HepG2 (cell line): ENCODE measurements around the gene GTF2H4. TPM values are rescaled to one million over a fixed set of nuclear protein-coding genes. Genes with fewer than 3 reads are reported as not detected.

Source experiments
- BORCS8-MEF2B ChIP-seq: sonication (generic); formaldehyde crosslinking; IDR thresholded peaks from 2 replicates; pipeline ENCODE4 v1.8.0; 2022; ENCODE audit warnings: mild to moderate bottlenecking, missing genetic modification reagents
- CCAR2 ChIP-seq: fragments of 200-400 bp; formaldehyde crosslinking; optimal IDR thresholded peaks from 2 replicates; pipeline ENCODE3; 2018; ENCODE audit warnings: low read depth, mild to moderate bottlenecking, low read length, moderate library complexity
- CCDC6 ChIP-seq: sonication (generic); formaldehyde crosslinking; IDR thresholded peaks from 2 replicates; pipeline ENCODE4 v1.8.1; 2022; ENCODE audit warnings: mild to moderate bottlenecking, missing genetic modification reagents, moderate library complexity
- KLF12 ChIP-seq: sonication (generic); formaldehyde crosslinking; IDR thresholded peaks from 2 replicates; pipeline ENCODE4 v1.4.0; 2020; ENCODE audit warnings: missing genetic modification reagents, borderline replicate concordance
- MBNL3 ChIP-seq: fragments of 250-450 bp; sonication (Bioruptor Pico); conservative IDR thresholded peaks from 2 replicates; pipeline ENCODE4 v1.8.0; 2022; ENCODE audit warnings: mild to moderate bottlenecking, inconsistent platforms
- MIER2 ChIP-seq: IDR thresholded peaks from 2 replicates; pipeline ENCODE4 v1.6.1; 2016; ENCODE audit warnings: missing biosample characterization, missing genetic modification reagents
- RBAK ChIP-seq: sonication (generic); formaldehyde crosslinking; IDR thresholded peaks from 2 replicates; pipeline ENCODE4 v1.5.1; 2020; ENCODE audit warnings: mild to moderate bottlenecking, missing genetic modification reagents
- RXRA ChIP-seq: sonication (generic); formaldehyde crosslinking; IDR thresholded peaks from 2 replicates; pipeline ENCODE4 v1.5.1; 2020; ENCODE audit warnings: missing genetic modification reagents
- SIX4 ChIP-seq: sonication (generic); formaldehyde crosslinking; IDR thresholded peaks from 2 replicates; pipeline ENCODE4 v1.4.0; 2020; ENCODE audit warnings: missing genetic modification reagents
- SNAPC2 ChIP-seq: sonication (generic); formaldehyde crosslinking; IDR thresholded peaks from 2 replicates; pipeline ENCODE4 v1.8.1; 2022; ENCODE audit warnings: mild to moderate bottlenecking, missing genetic modification reagents
- SSRP1 ChIP-seq: IDR thresholded peaks from 2 replicates; pipeline ENCODE4 v1.6.1; 2016; ENCODE audit warnings: control low read depth
- TBL1XR1 ChIP-seq: fragments of 150-350 bp; IDR thresholded peaks from 2 replicates; pipeline ENCODE4 v1.6.1; 2014; ENCODE audit warnings: borderline replicate concordance, low read length; ENCODE audit not compliant: partially characterized antibody
- TMF1 ChIP-seq: sonication (generic); formaldehyde crosslinking; IDR thresholded peaks from 2 replicates; pipeline ENCODE4 v1.8.1; 2022; ENCODE audit warnings: low read depth, missing genetic modification reagents
- ZFP41 ChIP-seq: sonication (generic); formaldehyde crosslinking; IDR thresholded peaks from 2 replicates; pipeline ENCODE4 v1.4.0; 2020; ENCODE audit warnings: mild to moderate bottlenecking, missing genetic modification reagents, borderline replicate concordance
- ZNF136 ChIP-seq: sonication (generic); formaldehyde crosslinking; IDR thresholded peaks from 2 replicates; pipeline ENCODE4 v1.8.1; 2022; ENCODE audit warnings: low read depth, mild to moderate bottlenecking, moderate library complexity, missing genetic modification reagents
- ZNF253 ChIP-seq: sonication (generic); formaldehyde crosslinking; IDR thresholded peaks from 2 replicates; pipeline ENCODE4 v1.8.0; 2022; ENCODE audit warnings: mild to moderate bottlenecking, missing genetic modification reagents, borderline replicate concordance
- ZNF451 ChIP-seq: sonication (generic); formaldehyde crosslinking; IDR thresholded peaks from 2 replicates; pipeline ENCODE4 v1.5.0; 2020; ENCODE audit warnings: mild to moderate bottlenecking, missing genetic modification reagents
- ZNF629 ChIP-seq: sonication (generic); formaldehyde crosslinking; conservative IDR thresholded peaks from 2 replicates; pipeline ENCODE4 v1.5.0; 2020; ENCODE audit warnings: missing genetic modification reagents
- polyA plus RNA-seq, 8 experiments: library from polyadenylated mRNA; depleted of rRNA in 3 of 8; stranded (reverse) in 7 of 8; unstranded in 1 of 8; fragments of >200 nt; fragmentation: Illumina TruSeq in 4 of 8; extraction: Trizol in 4 of 8; gene quantifications; 2 replicates each; pipeline versions ENCODE4 v1.2.1 to v1.2.3, GENCODE V29; 2011 to 2016; ENCODE audit warnings: low read depth in 4 of 8, missing spikeins in 1 of 8, mixed read lengths in 1 of 8; ENCODE audit not compliant: insufficient read depth in 1 of 8
- total RNA-seq, 5 experiments: library from RNA; depleted of rRNA; stranded (reverse); fragments of >200 nt; fragmentation: Illumina TruSeq; extraction: Trizol; gene quantifications; 2 replicates each; pipeline ENCODE4 v1.2.3, GENCODE V29; 2016; ENCODE audit warnings: low read depth in 1 of 5
- TF ChIP-seq, protein P1 (sequence below): sonication (generic); formaldehyde crosslinking; IDR thresholded peaks from 2 replicates; pipeline ENCODE4 v1.5.1; 2020; ENCODE audit warnings: mild to moderate bottlenecking, missing genetic modification reagents, borderline replicate concordance
- TF ChIP-seq, protein P2 (sequence below): sonication (generic); formaldehyde crosslinking; conservative IDR thresholded peaks from 2 replicates; pipeline ENCODE4 v1.4.0; 2020; ENCODE audit warnings: missing genetic modification reagents
- TF ChIP-seq, protein P3 (sequence below): sonication (generic); formaldehyde crosslinking; conservative IDR thresholded peaks from 2 replicates; pipeline ENCODE4 v1.8.0; 2022; ENCODE audit warnings: low read depth, missing genetic modification reagents

Gene GTF2H4
- total and polyA plus RNA-seq, 2 of the 13 experiments (the other 11 are each of a cell fraction or from before 2014, with no cell fraction given) = 15.9 to 49.3 TPM

DNA sequence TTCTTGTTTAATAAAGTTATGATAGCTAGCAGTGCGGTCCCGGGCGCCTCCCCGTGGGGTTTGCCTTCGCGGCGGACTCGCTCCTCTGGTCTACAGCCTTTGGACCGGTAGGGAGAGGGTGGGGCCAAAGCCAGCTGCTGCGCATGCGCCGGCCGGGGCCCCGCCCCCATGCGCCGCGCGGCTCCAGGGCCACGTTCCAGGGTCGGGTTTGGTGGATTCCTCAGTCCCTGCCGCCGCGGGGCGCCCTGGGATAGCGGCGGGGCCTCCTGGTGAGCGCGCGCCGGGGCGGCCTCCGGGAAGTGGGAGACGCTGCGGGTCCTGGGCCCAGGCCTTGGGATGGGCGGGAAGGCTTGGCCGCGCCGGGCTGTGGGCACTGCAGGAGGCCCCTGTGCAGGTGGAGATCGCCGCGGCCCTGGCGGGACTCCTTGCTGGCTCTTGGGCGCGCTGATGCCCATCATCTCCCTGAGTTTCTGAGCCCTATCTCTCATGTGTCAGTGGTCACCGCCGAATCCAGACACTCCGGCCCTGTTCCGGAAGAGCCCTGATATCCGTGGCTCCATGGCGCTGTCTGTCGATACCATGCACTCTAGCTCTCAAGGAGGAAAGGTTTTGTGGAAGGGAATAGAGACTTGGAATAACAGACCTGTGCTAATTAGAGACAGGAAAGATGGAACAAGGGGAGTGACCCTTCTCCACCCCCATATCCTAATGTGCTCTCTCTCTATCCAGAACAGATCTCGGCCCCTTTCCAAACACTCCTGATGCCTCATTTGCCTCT, 6.3 kb downstream of the GTF2H4 start, which contains the start of gene VARS2 (continued):
- TF ChIP-seq, protein P1, sequence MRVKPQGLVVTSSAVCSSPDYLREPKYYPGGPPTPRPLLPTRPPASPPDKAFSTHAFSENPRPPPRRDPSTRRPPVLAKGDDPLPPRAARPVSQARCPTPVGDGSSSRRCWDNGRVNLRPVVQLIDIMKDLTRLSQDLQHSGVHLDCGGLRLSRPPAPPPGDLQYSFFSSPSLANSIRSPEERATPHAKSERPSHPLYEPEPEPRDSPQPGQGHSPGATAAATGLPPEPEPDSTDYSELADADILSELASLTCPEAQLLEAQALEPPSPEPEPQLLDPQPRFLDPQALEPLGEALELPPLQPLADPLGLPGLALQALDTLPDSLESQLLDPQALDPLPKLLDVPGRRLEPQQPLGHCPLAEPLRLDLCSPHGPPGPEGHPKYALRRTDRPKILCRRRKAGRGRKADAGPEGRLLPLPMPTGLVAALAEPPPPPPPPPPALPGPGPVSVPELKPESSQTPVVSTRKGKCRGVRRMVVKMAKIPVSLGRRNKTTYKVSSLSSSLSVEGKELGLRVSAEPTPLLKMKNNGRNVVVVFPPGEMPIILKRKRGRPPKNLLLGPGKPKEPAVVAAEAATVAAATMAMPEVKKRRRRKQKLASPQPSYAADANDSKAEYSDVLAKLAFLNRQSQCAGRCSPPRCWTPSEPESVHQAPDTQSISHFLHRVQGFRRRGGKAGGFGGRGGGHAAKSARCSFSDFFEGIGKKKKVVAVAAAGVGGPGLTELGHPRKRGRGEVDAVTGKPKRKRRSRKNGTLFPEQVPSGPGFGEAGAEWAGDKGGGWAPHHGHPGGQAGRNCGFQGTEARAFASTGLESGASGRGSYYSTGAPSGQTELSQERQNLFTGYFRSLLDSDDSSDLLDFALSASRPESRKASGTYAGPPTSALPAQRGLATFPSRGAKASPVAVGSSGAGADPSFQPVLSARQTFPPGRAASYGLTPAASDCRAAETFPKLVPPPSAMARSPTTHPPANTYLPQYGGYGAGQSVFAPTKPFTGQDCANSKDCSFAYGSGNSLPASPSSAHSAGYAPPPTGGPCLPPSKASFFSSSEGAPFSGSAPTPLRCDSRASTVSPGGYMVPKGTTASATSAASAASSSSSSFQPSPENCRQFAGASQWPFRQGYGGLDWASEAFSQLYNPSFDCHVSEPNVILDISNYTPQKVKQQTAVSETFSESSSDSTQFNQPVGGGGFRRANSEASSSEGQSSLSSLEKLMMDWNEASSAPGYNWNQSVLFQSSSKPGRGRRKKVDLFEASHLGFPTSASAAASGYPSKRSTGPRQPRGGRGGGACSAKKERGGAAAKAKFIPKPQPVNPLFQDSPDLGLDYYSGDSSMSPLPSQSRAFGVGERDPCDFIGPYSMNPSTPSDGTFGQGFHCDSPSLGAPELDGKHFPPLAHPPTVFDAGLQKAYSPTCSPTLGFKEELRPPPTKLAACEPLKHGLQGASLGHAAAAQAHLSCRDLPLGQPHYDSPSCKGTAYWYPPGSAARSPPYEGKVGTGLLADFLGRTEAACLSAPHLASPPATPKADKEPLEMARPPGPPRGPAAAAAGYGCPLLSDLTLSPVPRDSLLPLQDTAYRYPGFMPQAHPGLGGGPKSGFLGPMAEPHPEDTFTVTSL (CRISPR knock-in tag) = peak; percentile 34; the same call in 1 of the 2 replicates
- TF ChIP-seq MIER2 (CRISPR knock-in tag) (peak; percentile 43; the same call in 1 of the 2 replicates), KLF12 (peak; percentile 87), CCAR2 (no peak), ZNF136 (peak; percentile 98; the same call in 1 of the 2 replicates), RBAK (CRISPR knock-in tag) (no peak), ZNF629 (CRISPR knock-in tag) (peak; percentile 55; the same call in 1 of the 2 replicates), SIX4 (CRISPR knock-in tag) (peak; percentile 34; the same call in 1 of the 2 replicates), CCDC6 (CRISPR knock-in tag) (peak; percentile 82), ZFP41 (CRISPR knock-in tag) (no peak), ZNF253 (CRISPR knock-in tag) (no peak; the same call in 1 of the 2 replicates), TBL1XR1 (no peak), BORCS8-MEF2B (peak; percentile 96), RXRA (CRISPR knock-in tag) (peak; percentile 54), SSRP1 (CRISPR knock-in tag) (0 out of 2 replicates have a peak, but pooled peaks have one; percentile 42), MBNL3 (CRISPR knock-in tag) (no peak), TMF1 (peak; percentile 95; the same call in 1 of the 2 replicates), ZNF451 (CRISPR knock-in tag) (peak; percentile 77; the same call in 1 of the 2 replicates), SNAPC2 (CRISPR knock-in tag) (peak; percentile 40; the same call in 1 of the 2 replicates)
- TF ChIP-seq, protein P2, sequence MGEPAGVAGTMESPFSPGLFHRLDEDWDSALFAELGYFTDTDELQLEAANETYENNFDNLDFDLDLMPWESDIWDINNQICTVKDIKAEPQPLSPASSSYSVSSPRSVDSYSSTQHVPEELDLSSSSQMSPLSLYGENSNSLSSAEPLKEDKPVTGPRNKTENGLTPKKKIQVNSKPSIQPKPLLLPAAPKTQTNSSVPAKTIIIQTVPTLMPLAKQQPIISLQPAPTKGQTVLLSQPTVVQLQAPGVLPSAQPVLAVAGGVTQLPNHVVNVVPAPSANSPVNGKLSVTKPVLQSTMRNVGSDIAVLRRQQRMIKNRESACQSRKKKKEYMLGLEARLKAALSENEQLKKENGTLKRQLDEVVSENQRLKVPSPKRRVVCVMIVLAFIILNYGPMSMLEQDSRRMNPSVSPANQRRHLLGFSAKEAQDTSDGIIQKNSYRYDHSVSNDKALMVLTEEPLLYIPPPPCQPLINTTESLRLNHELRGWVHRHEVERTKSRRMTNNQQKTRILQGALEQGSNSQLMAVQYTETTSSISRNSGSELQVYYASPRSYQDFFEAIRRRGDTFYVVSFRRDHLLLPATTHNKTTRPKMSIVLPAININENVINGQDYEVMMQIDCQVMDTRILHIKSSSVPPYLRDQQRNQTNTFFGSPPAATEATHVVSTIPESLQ (CRISPR knock-in tag) = peak; percentile 85; the same call in 1 of the 2 replicates
- TF ChIP-seq, protein P3, sequence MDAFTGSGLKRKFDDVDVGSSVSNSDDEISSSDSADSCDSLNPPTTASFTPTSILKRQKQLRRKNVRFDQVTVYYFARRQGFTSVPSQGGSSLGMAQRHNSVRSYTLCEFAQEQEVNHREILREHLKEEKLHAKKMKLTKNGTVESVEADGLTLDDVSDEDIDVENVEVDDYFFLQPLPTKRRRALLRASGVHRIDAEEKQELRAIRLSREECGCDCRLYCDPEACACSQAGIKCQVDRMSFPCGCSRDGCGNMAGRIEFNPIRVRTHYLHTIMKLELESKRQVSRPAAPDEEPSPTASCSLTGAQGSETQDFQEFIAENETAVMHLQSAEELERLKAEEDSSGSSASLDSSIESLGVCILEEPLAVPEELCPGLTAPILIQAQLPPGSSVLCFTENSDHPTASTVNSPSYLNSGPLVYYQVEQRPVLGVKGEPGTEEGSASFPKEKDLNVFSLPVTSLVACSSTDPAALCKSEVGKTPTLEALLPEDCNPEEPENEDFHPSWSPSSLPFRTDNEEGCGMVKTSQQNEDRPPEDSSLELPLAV (CRISPR knock-in tag) = no peak; the same call in 1 of the 2 replicates
